Ovary (tissue), 9 donors: ENCODE measurements around the gene ADPGK. TPM values are rescaled to one million over a fixed set of nuclear protein-coding genes. Genes with fewer than 3 reads are reported as not detected.
"Not testable (repeated sequence)": the region's sequence is repeated elsewhere in the genome, so short reads cannot be mapped to it uniquely, and the experiment has no call there.

Source experiments
- DNase-seq, 5 donors: peaks; one replicate each; pipeline ENCODE4 v3.0.0-alpha.2; 2019 to 2020
- H3K27ac ChIP-seq, 2 donors: fragments of 200-600 bp; one replicate each; pipeline versions ENCODE4 v1.5.1 to v1.8.0; 2019 to 2022
- H3K27me3 ChIP-seq: fragments of 200-600 bp; one replicate; pipeline ENCODE4 v1.8.0; 2022
- H3K36me3 ChIP-seq: fragments of 200-600 bp; sonication (generic); one replicate; pipeline ENCODE4 v1.5.1; 2019
- H3K4me1 ChIP-seq: one replicate; pipeline ENCODE4 v1.8.1; 2013; ENCODE audit warnings: mild to moderate bottlenecking, moderate library complexity; ENCODE audit not compliant: insufficient read depth
- H3K4me3 ChIP-seq: fragments of 200-600 bp; sonication (generic); one replicate; pipeline ENCODE4 v1.5.1; 2017
- H3K9me3 ChIP-seq, 2 donors: fragments of 200-600 bp in 1 of 2; sonication (generic) in 1 of 2; one replicate each; pipeline versions ENCODE4 v1.5.1 to v1.8.1; 2013 to 2019; ENCODE audit warnings: mild to moderate bottlenecking in 1 of 2, moderate library complexity in 1 of 2
- EP300 ChIP-seq: sonication (generic); formaldehyde crosslinking; IDR thresholded peaks from one replicate; pipeline ENCODE4 v1.6.1; 2017; ENCODE audit warnings: antibody characterized with exemption
- POLR2A ChIP-seq: fragments of 450-650 bp; IDR thresholded peaks from one replicate; pipeline ENCODE4 v1.6.1; 2017; ENCODE audit warnings: antibody characterized with exemption, mild to moderate bottlenecking, moderate library complexity
- WGBS, 3 donors: extraction: QIAGEN DNeasy Blood & Tissue Kit in 1 of 3; methylation state at CpG; one replicate each; pipeline versions ENCODE4 v1.1.5 to v1.1.7; 2013 to 2017; 5-methylcytosine and 5-hydroxymethylcytosine counted together
- intact Hi-C, 4 donors: fragments of 100-400 bp; cut with DNase I; formaldehyde crosslinking; loops; one replicate each; pipeline versions ENCODE4 v1.11.0 to v1.15.1; 2022 to 2023
- polyA plus RNA-seq, 2 donors: library from polyadenylated mRNA; stranded (reverse); fragments of 200-250 nt in 1 of 2; fragments of 350-450 nt in 1 of 2; fragmentation: Illumina TruSeq in 1 of 2; extraction: RNeasy Lipid Tissue Mini Kit (QIAGEN cat#74804) in 1 of 2; gene quantifications; one replicate each; pipeline ENCODE4 v1.2.3, GENCODE V29; 2013 to 2014
- total RNA-seq, 7 donors: library from RNA; depleted of rRNA in 2 of 7; stranded (reverse); fragments of >200 nt in 2 of 7; fragmentation: NEBNext Ultra II Directional in 3 of 7; extraction: Animal tissue kit (Norgen Biotek cat#: 25700) in 3 of 7; gene quantifications; one replicate each; pipeline versions ENCODE4 v1.1.0 to v1.2.4, GENCODE V29; 2016 to 2023
- TF ChIP-seq, protein P1 (sequence below), 3 donors: fragments of 450-650 bp in 2 of 3; fragments of 200-600 bp in 1 of 3; IDR thresholded peaks; one replicate each; pipeline versions ENCODE4 v1.5.1 to v1.8.0; 2016 to 2022; ENCODE audit warnings: antibody characterized with exemption in 3 of 3, mild to moderate bottlenecking in 1 of 3
- donor health status: DM: no; HTN: no; CAD: no; lungs with moderate emphysema.
- donor health status: DM: no; HTN: no; CAD: no.
- donor health status: Bipolar disorder and iron deficiency.
- donor health status: DM: yes; HTN: yes; CAD: no.
- donor health status: DM: no; HTN: no; CAD: no.
- donor health status: DM: yes; HTN: yes; CAD: no.

Gene ADPGK
- total and polyA plus RNA-seq, 9 donors = 20.3 to 46.1 (median 28.1) TPM

GRCh38 chr15:72809329-72809728, 25.8 kb upstream of the ADPGK start:
- H3K27ac ChIP-seq = no peak overlapping the region
- no peak for DNase-seq
- 77 to 81% (median 78%) methylated on average over 4 of the region's 4 CpGs for WGBS, 3 donors
- no peaks in the 10 kb centered on the region for H3K9me3 ChIP-seq
- H3K36me3 ChIP-seq = no peaks in the 10 kb centered on the region
- no peaks in the 10 kb centered on the region for H3K27me3 ChIP-seq
- intact Hi-C loops = no loop called here
- no peak overlapping the region for H3K4me3 ChIP-seq
- H3K4me1 ChIP-seq = no peaks in the 10 kb centered on the region
- TF ChIP-seq, protein P1, sequence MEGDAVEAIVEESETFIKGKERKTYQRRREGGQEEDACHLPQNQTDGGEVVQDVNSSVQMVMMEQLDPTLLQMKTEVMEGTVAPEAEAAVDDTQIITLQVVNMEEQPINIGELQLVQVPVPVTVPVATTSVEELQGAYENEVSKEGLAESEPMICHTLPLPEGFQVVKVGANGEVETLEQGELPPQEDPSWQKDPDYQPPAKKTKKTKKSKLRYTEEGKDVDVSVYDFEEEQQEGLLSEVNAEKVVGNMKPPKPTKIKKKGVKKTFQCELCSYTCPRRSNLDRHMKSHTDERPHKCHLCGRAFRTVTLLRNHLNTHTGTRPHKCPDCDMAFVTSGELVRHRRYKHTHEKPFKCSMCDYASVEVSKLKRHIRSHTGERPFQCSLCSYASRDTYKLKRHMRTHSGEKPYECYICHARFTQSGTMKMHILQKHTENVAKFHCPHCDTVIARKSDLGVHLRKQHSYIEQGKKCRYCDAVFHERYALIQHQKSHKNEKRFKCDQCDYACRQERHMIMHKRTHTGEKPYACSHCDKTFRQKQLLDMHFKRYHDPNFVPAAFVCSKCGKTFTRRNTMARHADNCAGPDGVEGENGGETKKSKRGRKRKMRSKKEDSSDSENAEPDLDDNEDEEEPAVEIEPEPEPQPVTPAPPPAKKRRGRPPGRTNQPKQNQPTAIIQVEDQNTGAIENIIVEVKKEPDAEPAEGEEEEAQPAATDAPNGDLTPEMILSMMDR (IDR thresholded peaks at IDR 0.05) = no peak
- TF ChIP-seq EP300 (no peak), POLR2A (no peak)

DNA sequence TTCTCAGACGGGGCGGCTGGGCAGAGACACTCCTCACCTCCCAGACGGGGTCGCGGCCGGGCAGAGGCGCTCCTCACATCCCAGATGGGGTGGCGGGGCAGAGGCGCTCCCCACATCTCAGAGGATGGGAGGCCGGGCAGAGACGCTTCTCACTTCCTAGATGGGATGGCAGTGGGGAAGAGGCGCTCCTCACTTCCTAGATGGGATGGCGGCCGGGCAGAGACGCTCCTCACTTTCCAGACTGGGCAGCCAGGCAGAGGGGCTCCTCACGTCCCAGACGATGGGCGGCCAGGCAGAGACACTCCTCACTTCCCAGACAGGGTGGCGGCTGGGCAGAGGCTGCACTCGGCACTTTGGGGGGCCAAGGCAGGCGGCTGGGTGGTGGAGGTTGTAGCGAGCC, 23.8 kb upstream of the ADPGK start:
- WGBS, 3 donors = 93 to 98% (median 96%) methylated on average over 21 to 22 of the region's 22 CpGs
- intact Hi-C loops, H3K4me3 ChIP-seq, H3K27me3 ChIP-seq, DNase-seq, H3K27ac ChIP-seq, H3K9me3 ChIP-seq, H3K36me3 ChIP-seq, H3K4me1 ChIP-seq: not testable (repeated sequence)

GRCh38 chr15:72803006-72803405, 19.4 kb upstream of the ADPGK start:
- no peaks in the 10 kb centered on the region for H3K36me3 ChIP-seq
- 69 to 90% (median 71%) methylated on average over 1 of the region's 1 CpG for WGBS, 3 donors
- intact Hi-C loops = no loop called here
- DNase-seq = no peak
- H3K27me3 ChIP-seq = no peaks in the 10 kb centered on the region
- H3K4me3 ChIP-seq = no peak overlapping the region
- no peaks in the 10 kb centered on the region for H3K9me3 ChIP-seq
- H3K4me1 ChIP-seq = no peaks in the 10 kb centered on the region
- TF ChIP-seq, protein P1 (IDR thresholded peaks at IDR 0.05) = no peak
- TF ChIP-seq EP300 (no peak), POLR2A (no peak)
- H3K27ac ChIP-seq = no peak overlapping the region

DNA sequence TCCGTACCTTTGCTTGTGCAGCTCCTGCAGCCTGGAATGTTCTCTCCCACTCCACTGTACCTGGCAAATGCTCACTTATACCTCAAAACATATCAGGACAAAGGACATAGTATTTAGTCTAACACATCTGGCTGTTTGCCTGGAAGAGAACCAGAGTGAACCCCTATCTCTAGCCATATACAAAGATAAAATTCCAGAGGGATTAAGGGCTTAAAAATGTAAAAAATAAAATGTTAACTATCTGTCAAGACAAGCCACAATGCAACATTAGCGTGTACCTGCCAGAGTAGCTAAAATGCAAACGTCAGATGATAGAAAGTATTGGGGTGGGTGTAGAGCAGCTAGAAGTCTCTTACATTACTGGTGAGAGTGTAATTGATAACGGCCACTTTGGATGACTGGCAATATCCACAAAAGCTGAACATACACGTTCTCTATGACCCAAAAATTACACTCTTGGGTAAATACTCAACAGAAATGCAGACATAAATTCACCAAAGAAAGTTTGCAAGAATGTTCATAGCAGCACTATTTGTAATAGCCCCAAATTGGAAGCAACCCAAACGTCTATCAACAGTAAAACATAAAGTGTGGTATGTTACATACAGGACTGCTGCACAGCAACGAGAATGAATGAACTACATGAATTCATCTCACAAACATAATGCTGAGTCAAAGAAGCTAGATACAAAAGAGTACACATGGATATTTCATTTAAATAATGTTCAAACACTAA, 18.2 kb upstream of the ADPGK start:
- DNase-seq = no peak
- no peaks in the 10 kb centered on the region for H3K9me3 ChIP-seq
- no peaks in the 10 kb centered on the region for H3K36me3 ChIP-seq
- H3K27ac ChIP-seq = no peak overlapping the region
- intact Hi-C loops = no loop called here
- TF ChIP-seq EP300 = no peak
- TF ChIP-seq POLR2A = no peak
- TF ChIP-seq, protein P1 (IDR thresholded peaks at IDR 0.05) = no peak
- H3K4me1 ChIP-seq = peaks cover 4% of the 10 kb centered on the region
- WGBS, 3 donors = 20 to 45% (median 27%) methylated on average over 7 of the region's 7 CpGs
- no peak overlapping the region for H3K4me3 ChIP-seq
- H3K27me3 ChIP-seq = no peaks in the 10 kb centered on the region

DNA sequence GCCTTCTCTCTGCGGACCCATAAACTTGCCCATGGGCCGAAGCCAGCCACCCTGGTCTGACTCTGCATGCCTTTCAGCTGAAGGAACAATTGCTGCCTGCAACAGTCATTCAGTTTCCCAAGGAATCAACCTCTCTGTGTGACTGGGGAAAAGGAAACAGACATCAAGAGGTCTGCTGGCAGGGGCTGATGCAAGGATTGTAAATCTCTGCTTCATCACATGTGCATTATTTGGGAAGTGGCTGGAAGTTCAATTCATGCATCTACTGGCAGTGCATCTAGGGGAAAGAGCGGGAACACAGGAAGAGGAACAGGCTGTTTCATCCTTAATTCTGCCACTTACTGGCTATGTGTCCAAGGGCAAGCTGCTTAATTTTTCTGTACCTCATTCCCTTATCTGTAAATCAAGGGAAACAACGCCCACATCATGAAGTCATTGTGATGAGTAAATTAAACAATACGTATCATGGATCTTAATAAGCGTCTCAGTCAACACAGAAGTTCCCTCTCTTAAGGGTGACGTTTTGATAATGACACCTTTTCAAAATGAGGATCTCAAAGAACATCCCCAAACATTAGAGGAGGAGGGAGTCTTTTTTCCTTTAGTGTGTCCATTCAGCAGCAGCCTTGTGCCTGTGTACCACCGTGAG, 17.4 kb upstream of the ADPGK start:
- 59 to 63% (median 60%) methylated on average over 8 of the region's 8 CpGs for WGBS, 3 donors
- no peak overlapping the region for H3K4me3 ChIP-seq
- DNase-seq = no peak
- TF ChIP-seq, protein P1 (IDR thresholded peaks at IDR 0.05) = no peak
- no peak for TF ChIP-seq EP300
- no peak for TF ChIP-seq POLR2A
- H3K36me3 ChIP-seq = no peaks in the 10 kb centered on the region
- intact Hi-C loops = no loop called here
- peaks cover 7% of the 10 kb centered on the region for H3K4me1 ChIP-seq
- no peak overlapping the region for H3K27ac ChIP-seq
- H3K27me3 ChIP-seq = no peaks in the 10 kb centered on the region
- no peaks in the 10 kb centered on the region for H3K9me3 ChIP-seq
